SK-N-SH (cell line): Measurements from ENCODE around the gene FAM90A1.
"Not testable (repeated sequence)": the region's sequence is repeated elsewhere in the genome, so short reads cannot be mapped to it uniquely, and the experiment has no call there.

ENCODE experiments used
- CTCF ChIP-seq: fragments of 200-600 bp; sonication (generic); IDR thresholded peaks from 2 replicates; pipeline ENCODE4 v1.6.1; 2017; ENCODE audit warnings: antibody characterized with exemption, mild to moderate bottlenecking, moderate library complexity
- EP300 ChIP-seq, 2 experiments: IDR thresholded peaks; 2 replicates each; pipeline versions ENCODE4 v1.4.0 to v1.6.1; 2012; ENCODE audit warnings: borderline replicate concordance in 1 of 2, low read depth in 1 of 2, low read length in 1 of 2
- EZH2phosphoT487 ChIP-seq: fragments of 200-600 bp; sonication (generic); IDR thresholded peaks from 2 replicates; pipeline ENCODE4 v1.6.1; 2017; ENCODE audit warnings: low read depth, mixed run types, mild to moderate bottlenecking, antibody characterized with exemption, moderate library complexity, borderline replicate concordance
- FOXJ3 ChIP-seq: sonication (generic); formaldehyde crosslinking; IDR thresholded peaks from 2 replicates; pipeline ENCODE4 v1.5.1; 2020; ENCODE audit warnings: mild to moderate bottlenecking, missing genetic modification reagents
- GABPA ChIP-seq: IDR thresholded peaks from 2 replicates; pipeline ENCODE4 v1.4.0; 2012; ENCODE audit warnings: low read depth, mild to moderate bottlenecking
- MXI1 ChIP-seq: IDR thresholded peaks from 2 replicates; pipeline ENCODE4 v1.6.1; 2012; ENCODE audit warnings: mild to moderate bottlenecking, low read depth, low read length, improper control_type of control experiment
- POLR2AphosphoS5 ChIP-seq: IDR thresholded peaks from 2 replicates; pipeline ENCODE4 v1.6.1; 2012; ENCODE audit warnings: low read depth, low read length
- RCOR1 ChIP-seq: fragments of 150-350 bp; IDR thresholded peaks from 2 replicates; pipeline ENCODE4 v1.6.1; 2017; ENCODE audit warnings: antibody characterized with exemption, low read length
- SIN3A ChIP-seq: IDR thresholded peaks from 2 replicates; pipeline ENCODE4 v1.6.1; 2012; ENCODE audit warnings: low read depth, mild to moderate bottlenecking, low read length, moderate library complexity, borderline replicate concordance
- TCF12 ChIP-seq: IDR thresholded peaks from 2 replicates; pipeline ENCODE4 v1.4.0; 2012
- TF ChIP-seq, protein P1 (sequence below): IDR thresholded peaks from 2 replicates; pipeline ENCODE4 v1.4.0; 2012; ENCODE audit warnings: low read depth

DNA sequence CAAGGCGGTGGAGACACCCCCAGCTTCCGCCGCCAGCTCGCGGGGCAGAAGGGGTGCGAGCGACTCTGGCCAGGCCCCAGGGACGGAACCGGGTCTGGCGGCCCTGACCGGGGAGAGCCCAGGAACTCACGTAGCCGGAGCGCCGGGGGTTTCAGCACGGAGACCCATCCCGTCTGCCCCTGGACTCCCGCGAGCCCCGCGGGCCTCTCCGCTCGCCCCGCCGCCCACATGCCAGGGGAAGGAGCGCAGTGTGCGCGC is 15.1 kb upstream of the FAM90A1 start:
- TF ChIP-seq GABPA; EP300 (IDR thresholded peaks at IDR 0.05; ENCODE audit: borderline replicate concordance in 1 of 2, low read depth in 1 of 2, low read length in 1 of 2); CTCF; POLR2AphosphoS5; MXI1; EZH2phosphoT487; RCOR1; SIN3A; TCF12; FOXJ3 (CRISPR knock-in tag): not testable (repeated sequence)
- TF ChIP-seq, protein P1, sequence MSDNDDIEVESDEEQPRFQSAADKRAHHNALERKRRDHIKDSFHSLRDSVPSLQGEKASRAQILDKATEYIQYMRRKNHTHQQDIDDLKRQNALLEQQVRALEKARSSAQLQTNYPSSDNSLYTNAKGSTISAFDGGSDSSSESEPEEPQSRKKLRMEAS: not testable (repeated sequence)
